ENCODE measurements around the gene AICDA. TPM values are rescaled to one million over a fixed set of nuclear protein-coding genes. Genes with fewer than 3 reads are reported as not detected.

Gene AICDA
- total and polyA plus RNA-seq, 2 of the 13 experiments (the other 11 are each of a cell fraction or from before 2014, with no cell fraction given): not detected

DNA sequence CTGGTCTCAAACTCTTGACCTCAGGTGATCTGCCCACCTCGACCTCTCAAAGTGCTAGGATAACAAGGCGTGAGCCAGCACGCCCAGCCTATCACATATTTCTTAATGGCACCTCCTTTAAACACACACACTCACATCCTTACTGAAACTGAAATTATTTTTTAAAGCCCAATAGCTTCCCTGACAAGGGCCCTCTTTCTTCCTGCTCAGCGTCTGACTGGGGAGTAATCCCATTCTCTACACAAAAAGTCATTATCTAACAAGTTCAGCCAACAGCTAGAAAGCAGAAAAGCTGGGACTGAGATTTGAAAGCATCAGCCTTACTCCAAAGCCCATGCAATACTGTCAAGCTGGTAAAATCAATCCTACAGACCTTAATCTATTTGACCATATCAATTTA is 10.0 kb upstream of the AICDA start:
- ChIA-PET POLR2A (no interaction called here), CTCF (ENCODE audit: low intra/inter-chr PET ratio, low total read pairs) (no interaction called here)
- no peak for DNase-seq (ENCODE audit: low spot score)
- Histone ChIP-seq H3K9ac (ENCODE audit: insufficient read depth, low read depth, low read length) (no peak overlapping the region), H3K9me3 (ENCODE audit: low read length) (no peaks in the 10 kb centered on the region), H3K79me2 (ENCODE audit: insufficient read depth, low read length) (no peaks in the 10 kb centered on the region), H4K20me1 (ENCODE audit: insufficient read depth, low read length) (no peaks in the 10 kb centered on the region), H2AFZ (ENCODE audit: low read length) (no peak overlapping the region), H3K4me1 (ENCODE audit: insufficient read depth, low read length) (no peaks in the 10 kb centered on the region), H3K4me3 (replicated peaks in 1 of 3; ENCODE audit: insufficient read depth in 1 of 3, low read depth in 2 of 3, low read length in 3 of 3) (no peak overlapping the region), H3K36me3 (replicated peaks in 1 of 2; ENCODE audit: control insufficient read depth in 1 of 2, insufficient read depth in 2 of 2, low read length in 2 of 2) (no peaks in the 10 kb centered on the region), H3K4me2 (ENCODE audit: low read depth, low read length) (no peak overlapping the region), H3K27me3 (ENCODE audit: control insufficient read depth in 1 of 2, insufficient read depth in 2 of 2, low read length in 2 of 2) (peaks cover 0 to 2% of the 10 kb centered on the region in 2 experiments; a peak in 1 of 5 replicates), H3K27ac (ENCODE audit: extremely low read length, insufficient read depth, low read length) (no peak overlapping the region)
- FAIRE-seq: no peak
- in situ Hi-C loops (cut with HindIII; ENCODE audit: extremely low pct_ligation_motif_present, low pct_unique_long_range_greater_than_20kb) (no loop called here), intact Hi-C loops (cut with micrococcal nuclease; ENCODE audit: unreplicated experiment) (no loop called here)
- TF ChIP-seq, protein P1, sequence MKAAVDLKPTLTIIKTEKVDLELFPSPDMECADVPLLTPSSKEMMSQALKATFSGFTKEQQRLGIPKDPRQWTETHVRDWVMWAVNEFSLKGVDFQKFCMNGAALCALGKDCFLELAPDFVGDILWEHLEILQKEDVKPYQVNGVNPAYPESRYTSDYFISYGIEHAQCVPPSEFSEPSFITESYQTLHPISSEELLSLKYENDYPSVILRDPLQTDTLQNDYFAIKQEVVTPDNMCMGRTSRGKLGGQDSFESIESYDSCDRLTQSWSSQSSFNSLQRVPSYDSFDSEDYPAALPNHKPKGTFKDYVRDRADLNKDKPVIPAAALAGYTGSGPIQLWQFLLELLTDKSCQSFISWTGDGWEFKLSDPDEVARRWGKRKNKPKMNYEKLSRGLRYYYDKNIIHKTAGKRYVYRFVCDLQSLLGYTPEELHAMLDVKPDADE (CRISPR knock-in tag; IDR thresholded peaks at IDR 0.05): no peak
- TF ChIP-seq KLF11 (CRISPR knock-in tag; IDR thresholded peaks at IDR 0.05): no peak
- TF ChIP-seq GLI4 (CRISPR knock-in tag; IDR thresholded peaks at IDR 0.05; ENCODE audit: borderline replicate concordance): no peak
- TF ChIP-seq ZBTB7B (CRISPR knock-in tag; IDR thresholded peaks at IDR 0.05): no peak
- no peak for TF ChIP-seq ZNF670 (CRISPR knock-in tag; IDR thresholded peaks at IDR 0.05; ENCODE audit: borderline replicate concordance)
- TF ChIP-seq, protein P2, sequence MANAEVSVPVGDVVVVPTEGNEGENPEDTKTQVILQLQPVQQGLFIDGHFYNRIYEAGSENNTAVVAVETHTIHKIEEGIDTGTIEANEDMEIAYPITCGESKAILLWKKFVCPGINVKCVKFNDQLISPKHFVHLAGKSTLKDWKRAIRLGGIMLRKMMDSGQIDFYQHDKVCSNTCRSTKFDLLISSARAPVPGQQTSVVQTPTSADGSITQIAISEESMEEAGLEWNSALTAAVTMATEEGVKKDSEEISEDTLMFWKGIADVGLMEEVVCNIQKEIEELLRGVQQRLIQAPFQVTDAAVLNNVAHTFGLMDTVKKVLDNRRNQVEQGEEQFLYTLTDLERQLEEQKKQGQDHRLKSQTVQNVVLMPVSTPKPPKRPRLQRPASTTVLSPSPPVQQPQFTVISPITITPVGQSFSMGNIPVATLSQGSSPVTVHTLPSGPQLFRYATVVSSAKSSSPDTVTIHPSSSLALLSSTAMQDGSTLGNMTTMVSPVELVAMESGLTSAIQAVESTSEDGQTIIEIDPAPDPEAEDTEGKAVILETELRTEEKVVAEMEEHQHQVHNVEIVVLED (CRISPR knock-in tag; IDR thresholded peaks at IDR 0.05; ENCODE audit: borderline replicate concordance): no peak
- no peak for TF ChIP-seq EZH2 (conservative IDR thresholded peaks at IDR 0.05; ENCODE audit: low read depth, low read length)
- TF ChIP-seq ZSCAN31 (CRISPR knock-in tag; IDR thresholded peaks at IDR 0.05; ENCODE audit: low read depth): no peak
- no TSS peak for BruUV-seq (replicated peaks)
- 11% methylated on average over 4 of the region's 4 CpGs for WGBS (ENCODE audit: low lambda C conversion rate)
- ATAC-seq: no peak
